Endothelial cell of umbilical vein (primary cell): ENCODE measurements around the gene ADAM33. TPM values are rescaled to one million over a fixed set of nuclear protein-coding genes. Genes with fewer than 3 reads are reported as not detected.

ENCODE experiments used
- BruUV-seq: library from RNA; stranded (reverse); fragments of 400-500 nt; replicated peaks from 2 replicates; lab custom pipeline; 2021; lab: Mats Ljungman, UMichigan
- CTCF ChIA-PET: fragments of 300-600, 350-600 bp; sonication (Branson Sonifier 250); formaldehyde crosslinking; loops from one replicate; lab custom pipeline; 2021; ENCODE audit warnings: antibody characterized with exemption, inconsistent platforms; lab: Charles Lee
- POLR2A ChIA-PET: fragments of 300-600, 350-600 bp; sonication (Branson Sonifier 250); formaldehyde crosslinking; loops from one replicate; lab custom pipeline; 2021; ENCODE audit warnings: antibody characterized with exemption, inconsistent platforms; lab: Charles Lee
- DNase-seq: peaks from one replicate; pipeline ENCODE4 v3.0.0-alpha.2; 2011; ENCODE audit warnings: low read depth, low spot score
- FAIRE-seq: peaks from 2 replicates; lab custom pipeline; 2011; peaks lifted over from hg19 to GRCh38; lab: Jason Lieb, UNC
- H2AFZ ChIP-seq: 2 replicates; pipeline ENCODE4 v1.6.0; 2012; ENCODE audit warnings: low read depth, low read length, control low read depth, inconsistent platforms
- H3K27ac ChIP-seq: 2 replicates; pipeline ENCODE4 v1.5.1; 2011; ENCODE audit warnings: low read depth, mild to moderate bottlenecking, control low read depth, low read length, moderate library complexity; ENCODE audit not compliant: insufficient read depth
- H3K27me3 ChIP-seq, 2 experiments: 2 replicates each; pipeline versions ENCODE4 v1.6.0 to v1.6.1; 2011; ENCODE audit warnings: low read length in 2 of 2, mixed read lengths in 1 of 2; ENCODE audit not compliant: control insufficient read depth in 2 of 2, insufficient read depth in 2 of 2
- H3K36me3 ChIP-seq, 2 experiments: 2 replicates in 1 of 2; 3 replicates in 1 of 2; pipeline ENCODE4 v1.5.1; 2011; ENCODE audit warnings: low read length in 2 of 2, mild to moderate bottlenecking in 1 of 2, moderate library complexity in 1 of 2; ENCODE audit not compliant: control insufficient read depth in 2 of 2, insufficient read depth in 2 of 2; ENCODE audit errors: extremely low read depth in 1 of 2
- H3K4me1 ChIP-seq: 3 replicates; pipeline ENCODE4 v1.5.1; 2011; ENCODE audit warnings: mild to moderate bottlenecking, low read length; ENCODE audit not compliant: control insufficient read depth, insufficient read depth; ENCODE audit errors: extremely low read depth
- H3K4me2 ChIP-seq: 2 replicates; pipeline ENCODE4 v1.6.1; 2011; ENCODE audit warnings: low read length, control low read depth, mixed read lengths; ENCODE audit not compliant: insufficient read depth
- H3K4me3 ChIP-seq, 3 experiments: fragments of 200-600 bp in 1 of 3; sonication (generic), shearing (Covaris generic) in 1 of 3; replicated peaks in 1 of 3; 2 replicates each; pipeline ENCODE4 v1.5.1; 2011 to 2016; ENCODE audit warnings: control low read depth in 3 of 3, low read length in 3 of 3, mild to moderate bottlenecking in 2 of 3, inconsistent platforms in 1 of 3, low read depth in 1 of 3, moderate library complexity in 1 of 3; ENCODE audit not compliant: insufficient read depth in 1 of 3
- H3K79me2 ChIP-seq: 2 replicates; pipeline ENCODE4 v1.6.0; 2012; ENCODE audit warnings: low read length, inconsistent platforms; ENCODE audit not compliant: control insufficient read depth, insufficient read depth
- H3K9ac ChIP-seq: replicated peaks from 2 replicates; pipeline ENCODE3; 2011; ENCODE audit warnings: low read length, control low read depth; ENCODE audit not compliant: insufficient read depth; ENCODE audit errors: extremely low read depth
- H3K9me1 ChIP-seq: replicated peaks from 3 replicates; pipeline ENCODE4 v1.6.0; 2011; ENCODE audit warnings: mild to moderate bottlenecking, low read length; ENCODE audit not compliant: control insufficient read depth, insufficient read depth; ENCODE audit errors: extremely low read depth
- H3K9me3 ChIP-seq: replicated peaks from 2 replicates; pipeline ENCODE4 v1.5.1; 2012; ENCODE audit warnings: low read length, inconsistent platforms; ENCODE audit not compliant: control insufficient read depth, insufficient read depth
- H4K20me1 ChIP-seq: replicated peaks from 2 replicates; pipeline ENCODE3; 2011; ENCODE audit warnings: mild to moderate bottlenecking, low read length; ENCODE audit not compliant: control insufficient read depth, insufficient read depth; ENCODE audit errors: extremely low read depth
- EZH2 ChIP-seq: IDR thresholded peaks from 2 replicates; pipeline ENCODE4 v1.6.1; 2012; ENCODE audit warnings: borderline replicate concordance, low read depth, mild to moderate bottlenecking, moderate library complexity, low read length, inconsistent platforms; ENCODE audit not compliant: severe bottlenecking
- GATA2 ChIP-seq: IDR thresholded peaks from 2 replicates; pipeline ENCODE4 v1.7.0; 2011; ENCODE audit warnings: low read depth, mild to moderate bottlenecking, moderate library complexity, mixed read lengths, low read length; ENCODE audit not compliant: insufficient read length, insufficient read depth
- JUN ChIP-seq: IDR thresholded peaks from 2 replicates; pipeline ENCODE4 v1.6.1; 2011; ENCODE audit warnings: borderline replicate concordance, low read depth; ENCODE audit not compliant: insufficient read length, insufficient read depth
- MYC ChIP-seq: IDR thresholded peaks from one replicate; pipeline ENCODE4 v1.6.1; 2011; ENCODE audit warnings: mild to moderate bottlenecking, low read depth, low read length
- POLR2AphosphoS5 ChIP-seq: IDR thresholded peaks from 2 replicates; pipeline ENCODE4 v1.6.1; 2012; ENCODE audit warnings: low read depth, mild to moderate bottlenecking, control low read depth, low read length, moderate library complexity; ENCODE audit not compliant: insufficient read depth
- dilution Hi-C: fragments of 300-500 bp; cut with MboI; formaldehyde crosslinking; loops from one replicate; pipeline ENCODE4 v1.15.0; 2019; ENCODE audit warnings: low sequenced_read_pairs; ENCODE audit not compliant: extremely low pct_ligation_motif_present
- intact Hi-C: fragments of 100-400 bp; cut with micrococcal nuclease; formaldehyde crosslinking; loops from one replicate; pipeline ENCODE4 v1.10.0; 2022
- polyA plus RNA-seq, 4 experiments: library from polyadenylated mRNA; depleted of rRNA in 3 of 4; stranded (reverse) in 3 of 4; unstranded in 1 of 4; fragments of >200 nt; gene quantifications; 2 replicates each; pipeline versions ENCODE4 v1.2.1 to v1.2.3, GENCODE V29; 2011 to 2012; ENCODE audit warnings: missing spikeins in 1 of 4
- total RNA-seq: library from RNA; stranded (reverse); gene quantifications from 2 replicates; pipeline ENCODE4 v1.2.3, GENCODE V29; 2021
- TF ChIP-seq, protein P1 (sequence below): IDR thresholded peaks from 2 replicates; pipeline ENCODE4 v1.6.1; 2011; ENCODE audit not compliant: insufficient read depth, insufficient read length
- TF ChIP-seq, protein P2 (sequence below), 2 donors: IDR thresholded peaks; 1 replicate in 1 of 2; 2 replicates in 1 of 2; pipeline ENCODE4 v1.5.1; 2011; ENCODE audit warnings: low read length in 2 of 2, mild to moderate bottlenecking in 2 of 2, moderate library complexity in 2 of 2, control low read depth in 1 of 2, inconsistent platforms in 1 of 2, low read depth in 1 of 2; ENCODE audit not compliant: insufficient read depth in 1 of 2; ENCODE audit errors: extremely low read depth in 1 of 2

ADAM33 gene
- total and polyA plus RNA-seq, 2 donors (not counting 3 experiments of a cell fraction or from before 2014, with no cell fraction given) = 0.06 to 0.18 TPM

DNA sequence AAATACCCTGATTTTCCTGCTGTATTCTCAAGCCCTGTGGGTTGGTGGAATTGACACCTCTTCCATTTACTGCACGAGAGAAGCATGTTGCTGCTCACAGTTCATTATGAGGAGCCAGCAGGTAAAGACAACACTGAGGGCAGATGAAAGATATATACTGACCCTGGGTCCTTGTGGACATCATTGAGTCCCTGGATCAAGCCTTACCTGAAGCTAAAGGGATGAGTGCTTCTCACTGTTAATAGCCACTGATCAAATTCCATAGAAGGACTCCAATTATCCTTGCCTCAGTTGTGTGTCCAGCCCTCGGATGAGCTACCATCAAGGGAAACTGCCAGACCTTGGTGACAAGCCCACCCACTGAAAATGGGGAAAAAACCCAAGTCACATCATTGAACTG lies 38.3 kb upstream of the ADAM33 start:
- ChIA-PET POLR2A (no interaction called here), CTCF (interaction anchor here (1.1 to 6.6 kb wide), 7 partner anchors 10 to 61 kb away, joined by 3 to 75 read pairs (median 5); partner anchors contain the start of genes ADISSP and SPEF1)
- no peak overlapping the region for H3K4me2 ChIP-seq
- peaks cover 2 to 5% of the 10 kb centered on the region in 2 experiments for H3K27me3 ChIP-seq
- no peaks in the 10 kb centered on the region for H4K20me1 ChIP-seq
- TF ChIP-seq EZH2 (no peak), GATA2 (no peak), JUN (no peak), POLR2AphosphoS5 (no peak), MYC (no peak)
- TF ChIP-seq, protein P1, sequence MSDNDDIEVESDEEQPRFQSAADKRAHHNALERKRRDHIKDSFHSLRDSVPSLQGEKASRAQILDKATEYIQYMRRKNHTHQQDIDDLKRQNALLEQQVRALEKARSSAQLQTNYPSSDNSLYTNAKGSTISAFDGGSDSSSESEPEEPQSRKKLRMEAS = no peak
- TF ChIP-seq, protein P2, sequence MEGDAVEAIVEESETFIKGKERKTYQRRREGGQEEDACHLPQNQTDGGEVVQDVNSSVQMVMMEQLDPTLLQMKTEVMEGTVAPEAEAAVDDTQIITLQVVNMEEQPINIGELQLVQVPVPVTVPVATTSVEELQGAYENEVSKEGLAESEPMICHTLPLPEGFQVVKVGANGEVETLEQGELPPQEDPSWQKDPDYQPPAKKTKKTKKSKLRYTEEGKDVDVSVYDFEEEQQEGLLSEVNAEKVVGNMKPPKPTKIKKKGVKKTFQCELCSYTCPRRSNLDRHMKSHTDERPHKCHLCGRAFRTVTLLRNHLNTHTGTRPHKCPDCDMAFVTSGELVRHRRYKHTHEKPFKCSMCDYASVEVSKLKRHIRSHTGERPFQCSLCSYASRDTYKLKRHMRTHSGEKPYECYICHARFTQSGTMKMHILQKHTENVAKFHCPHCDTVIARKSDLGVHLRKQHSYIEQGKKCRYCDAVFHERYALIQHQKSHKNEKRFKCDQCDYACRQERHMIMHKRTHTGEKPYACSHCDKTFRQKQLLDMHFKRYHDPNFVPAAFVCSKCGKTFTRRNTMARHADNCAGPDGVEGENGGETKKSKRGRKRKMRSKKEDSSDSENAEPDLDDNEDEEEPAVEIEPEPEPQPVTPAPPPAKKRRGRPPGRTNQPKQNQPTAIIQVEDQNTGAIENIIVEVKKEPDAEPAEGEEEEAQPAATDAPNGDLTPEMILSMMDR (IDR thresholded peaks at IDR 0.05; ENCODE audit: extremely low read depth in 1 of 2, insufficient read depth in 1 of 2, low read depth in 1 of 2, low read length in 2 of 2) = no peak
- FAIRE-seq (no peak), DNase-seq (no peak)
- no peak overlapping the region for H3K9ac ChIP-seq
- no peaks in the 10 kb centered on the region for H3K79me2 ChIP-seq
- H3K9me1 ChIP-seq = no peaks in the 10 kb centered on the region
- no TSS peak for BruUV-seq
- intact Hi-C loops = no loop called here
- H3K36me3 ChIP-seq = no peaks in the 10 kb centered on the region
- H3K9me3 ChIP-seq = no peaks in the 10 kb centered on the region
- no peak overlapping the region for H3K27ac ChIP-seq
- H3K4me3 ChIP-seq = no peak overlapping the region
- dilution Hi-C loops = no loop called here
- no peak overlapping the region for H2AFZ ChIP-seq
- H3K4me1 ChIP-seq = peaks cover 6% of the 10 kb centered on the region
